Psoas muscle (tissue), 8 donors: ENCODE results near the gene GPR137C. TPM values are rescaled to one million over a fixed set of nuclear protein-coding genes. Genes with fewer than 3 reads are reported as not detected.

Source experiments
- ATAC-seq, 4 donors: fragments of 200-7000 bp; cut with Tn5 transposase; one replicate each; pipeline ENCODE4 v1.9.1; 2020; ENCODE audit warnings: moderate library complexity in 3 of 4, mild to moderate bottlenecking in 2 of 4
- DNase-seq, 2 donors: peaks; one replicate each; pipeline ENCODE4 v3.0.0-alpha.2; 2020
- H3K27ac ChIP-seq: fragments of 200-600 bp; one replicate; pipeline ENCODE4 v1.8.0; 2022
- H3K27me3 ChIP-seq, 3 donors: fragments of 200-600 bp in 1 of 3; one replicate each; pipeline versions ENCODE4 v1.6.1 to v1.8.0; 2013 to 2022; ENCODE audit warnings: low read length in 2 of 3, mild to moderate bottlenecking in 2 of 3, moderate library complexity in 1 of 3; ENCODE audit not compliant: insufficient read depth in 3 of 3
- H3K36me3 ChIP-seq, 2 donors: fragments of 200-600 bp in 1 of 2; one replicate each; pipeline versions ENCODE4 v1.6.1 to v1.8.0; 2013 to 2022; ENCODE audit warnings: low read depth in 1 of 2, mild to moderate bottlenecking in 1 of 2, moderate library complexity in 1 of 2; ENCODE audit not compliant: insufficient read depth in 1 of 2
- H3K4me1 ChIP-seq: fragments of 200-600 bp; one replicate; pipeline ENCODE4 v1.8.0; 2022
- H3K4me3 ChIP-seq: fragments of 200-600 bp; one replicate; pipeline ENCODE4 v1.8.0; 2022; ENCODE audit warnings: mild to moderate bottlenecking
- H3K9me3 ChIP-seq: fragments of 200-600 bp; one replicate; pipeline ENCODE4 v1.8.0; 2022
- WGBS, 3 donors: extraction: QIAGEN DNeasy Blood & Tissue Kit; methylation state at CpG; one replicate each; pipeline versions ENCODE4 v1.1.6 to v1.1.7; 2013; 5-methylcytosine and 5-hydroxymethylcytosine counted together
- intact Hi-C, 2 donors: fragments of 100-400 bp; cut with DNase I; formaldehyde crosslinking; loops; one replicate each; pipeline versions ENCODE4 v1.11.0 to v1.14.2; 2022
- long read RNA-seq, 2 donors: library from polyadenylated mRNA; unstranded; transcript quantifications; one replicate each; pipeline ENCODE4 v2.0.0, GENCODE V29; 2021
- polyA plus RNA-seq, 3 donors: library from polyadenylated mRNA; stranded (reverse); fragments of 200-250 nt; gene quantifications; one replicate each; pipeline ENCODE4 v1.2.3, GENCODE V29; 2013
- total RNA-seq, 4 donors: library from RNA; stranded (reverse); fragmentation: NEBNext Ultra II Directional in 2 of 4; extraction: Animal tissue kit (Norgen Biotek cat#: 25700) in 2 of 4; gene quantifications; one replicate each; pipeline versions ENCODE4 v1.2.1 to v1.2.4, GENCODE V29; 2021 to 2023
- TF ChIP-seq, protein P1 (sequence below): fragments of 200-600 bp; IDR thresholded peaks from one replicate; pipeline ENCODE4 v1.8.0; 2022; ENCODE audit warnings: antibody characterized with exemption
- donor health status: healthy with polysubstance abuse.
- donor health status: DM: no; HTN: no; CAD: no; lungs with moderate emphysema.
- donor health status: Bipolar disorder and iron deficiency.
- donor health status: healthy.
- donor health status: DM: yes; HTN: yes; CAD: no.
- donor health status: DM: no; HTN: no; CAD: no.
- donor health status: DM: no; HTN: no; CAD: no.
- donor health status: DM: yes; HTN: yes; CAD: no.

The GPR137C gene, protein sequence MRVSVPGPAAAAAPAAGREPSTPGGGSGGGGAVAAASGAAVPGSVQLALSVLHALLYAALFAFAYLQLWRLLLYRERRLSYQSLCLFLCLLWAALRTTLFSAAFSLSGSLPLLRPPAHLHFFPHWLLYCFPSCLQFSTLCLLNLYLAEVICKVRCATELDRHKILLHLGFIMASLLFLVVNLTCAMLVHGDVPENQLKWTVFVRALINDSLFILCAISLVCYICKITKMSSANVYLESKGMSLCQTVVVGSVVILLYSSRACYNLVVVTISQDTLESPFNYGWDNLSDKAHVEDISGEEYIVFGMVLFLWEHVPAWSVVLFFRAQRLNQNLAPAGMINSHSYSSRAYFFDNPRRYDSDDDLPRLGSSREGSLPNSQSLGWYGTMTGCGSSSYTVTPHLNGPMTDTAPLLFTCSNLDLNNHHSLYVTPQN
- total RNA-seq (1 to 10 TPM in 1 of 4 donors, under 1 TPM in 3; 0.13 to 1.6 (median 0.29) TPM), polyA plus RNA-seq (under 1 TPM; 0.31 to 0.58 (median 0.40) TPM)
- long read RNA-seq, donor 1 = 0 reads
- long read RNA-seq, donor 2 = 0 reads

DNA sequence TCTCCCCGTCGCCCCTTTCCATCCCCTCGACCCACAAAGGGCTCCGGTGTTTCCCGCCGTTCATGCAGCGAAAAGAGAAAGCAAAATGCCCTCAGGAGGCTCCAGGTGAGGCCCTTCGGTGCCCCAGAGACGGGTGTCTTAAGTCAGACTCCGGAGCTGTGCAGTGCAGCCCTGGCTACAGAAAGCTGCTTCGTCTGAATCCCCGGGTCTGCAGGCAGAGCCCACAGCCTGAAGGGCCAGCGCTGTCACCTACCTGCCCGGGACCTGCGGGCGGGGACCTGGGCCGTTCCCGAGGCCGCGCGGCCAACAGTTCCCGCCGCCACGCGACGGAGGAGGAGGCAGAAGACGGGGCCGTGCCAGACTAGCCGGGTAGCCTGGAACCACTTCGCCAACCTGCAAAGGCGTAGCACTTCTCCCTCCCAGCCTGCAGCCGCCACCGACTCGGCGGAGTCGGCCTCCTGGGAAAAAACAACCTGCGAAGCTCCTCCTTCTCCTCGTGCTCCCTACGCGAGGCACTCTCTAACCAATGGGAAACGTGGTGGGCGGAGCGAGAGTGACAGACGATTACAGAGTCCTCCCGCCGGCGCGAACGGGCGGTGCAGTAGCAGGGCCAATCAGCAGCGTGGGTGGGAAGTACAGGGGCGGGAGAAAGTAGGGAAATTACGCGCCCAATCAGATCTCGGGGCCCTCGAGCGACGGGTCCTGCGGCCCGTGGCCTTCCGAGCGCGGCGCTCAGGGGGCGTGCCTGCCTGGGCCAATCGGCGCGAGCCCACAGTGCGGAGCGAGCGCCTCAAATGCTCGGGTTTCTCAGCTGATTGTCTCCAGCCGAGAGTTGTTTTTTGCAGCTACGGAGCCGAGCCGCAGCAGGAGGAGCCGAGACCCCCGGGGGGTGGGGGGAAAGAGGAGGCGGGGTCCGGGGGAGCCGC is at the start of gene GPR137C, which contains the start of gene TXNDC16:
Gene GPR137C (plus strand): TSS at position 774 of the 926 bp plus-strand sequence. CDS start 312 bp downstream, outside the sequence.
Gene TXNDC16 (minus strand): TSS at position 443 of the 926 bp plus-strand sequence. CDS start 8,948 bp downstream, outside the sequence.
- TF ChIP-seq, protein P1, sequence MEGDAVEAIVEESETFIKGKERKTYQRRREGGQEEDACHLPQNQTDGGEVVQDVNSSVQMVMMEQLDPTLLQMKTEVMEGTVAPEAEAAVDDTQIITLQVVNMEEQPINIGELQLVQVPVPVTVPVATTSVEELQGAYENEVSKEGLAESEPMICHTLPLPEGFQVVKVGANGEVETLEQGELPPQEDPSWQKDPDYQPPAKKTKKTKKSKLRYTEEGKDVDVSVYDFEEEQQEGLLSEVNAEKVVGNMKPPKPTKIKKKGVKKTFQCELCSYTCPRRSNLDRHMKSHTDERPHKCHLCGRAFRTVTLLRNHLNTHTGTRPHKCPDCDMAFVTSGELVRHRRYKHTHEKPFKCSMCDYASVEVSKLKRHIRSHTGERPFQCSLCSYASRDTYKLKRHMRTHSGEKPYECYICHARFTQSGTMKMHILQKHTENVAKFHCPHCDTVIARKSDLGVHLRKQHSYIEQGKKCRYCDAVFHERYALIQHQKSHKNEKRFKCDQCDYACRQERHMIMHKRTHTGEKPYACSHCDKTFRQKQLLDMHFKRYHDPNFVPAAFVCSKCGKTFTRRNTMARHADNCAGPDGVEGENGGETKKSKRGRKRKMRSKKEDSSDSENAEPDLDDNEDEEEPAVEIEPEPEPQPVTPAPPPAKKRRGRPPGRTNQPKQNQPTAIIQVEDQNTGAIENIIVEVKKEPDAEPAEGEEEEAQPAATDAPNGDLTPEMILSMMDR = no peak
- 0% methylated on average over 70 to 81 of the region's 81 CpGs for WGBS, 3 donors
- peak; percentile 100 for DNase-seq
- H3K27me3 ChIP-seq = no peaks in the 10 kb centered on the region
- ATAC-seq = peak; percentile 97 to 99 (median 98)
- H3K4me3 ChIP-seq = peak within 1 kb of the TSS; percentile 82
- H3K27ac ChIP-seq = peak within 1 kb of the TSS; percentile 86
- H3K4me1 ChIP-seq = peaks cover 23% of the 10 kb centered on the region
- no peaks in the 10 kb centered on the region for H3K36me3 ChIP-seq
- intact Hi-C loops = loop anchor here (5.0 to 10.0 kb wide), 2 partner anchors 240 to 412 kb away; partner anchors contain the start of gene GNPNAT1 (in 1 of the 2)
- H3K9me3 ChIP-seq = no peaks in the 10 kb centered on the region

DNA sequence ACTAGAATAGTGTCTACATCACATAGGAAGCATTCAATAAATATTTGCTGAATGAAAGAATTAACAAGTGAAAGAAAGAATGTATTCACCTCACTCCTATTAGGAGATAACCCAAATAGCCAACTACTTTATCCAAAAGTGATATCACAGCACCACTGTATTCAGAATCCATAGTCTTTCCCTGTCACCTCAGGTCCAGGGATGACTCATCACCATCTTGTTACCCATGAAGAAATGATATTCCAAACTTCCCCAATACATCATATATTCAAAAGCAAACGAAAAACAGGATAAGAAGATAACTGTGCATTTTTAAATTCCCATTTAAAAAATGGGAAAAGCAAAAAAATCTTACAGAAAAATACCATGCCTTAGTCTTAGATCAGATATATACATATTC is 39.4 kb upstream of the GPR137C start:
- H3K9me3 ChIP-seq = no peaks in the 10 kb centered on the region
- no peak overlapping the region for H3K27ac ChIP-seq
- no peak for DNase-seq
- TF ChIP-seq, protein P1 = no peak
- no peaks in the 10 kb centered on the region for H3K27me3 ChIP-seq
- no peak overlapping the region for H3K4me3 ChIP-seq
- H3K4me1 ChIP-seq = no peaks in the 10 kb centered on the region
- intact Hi-C loops = no loop called here
- no peak for ATAC-seq
- peaks cover 0 to 34% of the 10 kb centered on the region in 2 donors for H3K36me3 ChIP-seq
- WGBS, 3 donors = 82 to 92% (median 88%) methylated on average over 1 of the region's 1 CpG

DNA sequence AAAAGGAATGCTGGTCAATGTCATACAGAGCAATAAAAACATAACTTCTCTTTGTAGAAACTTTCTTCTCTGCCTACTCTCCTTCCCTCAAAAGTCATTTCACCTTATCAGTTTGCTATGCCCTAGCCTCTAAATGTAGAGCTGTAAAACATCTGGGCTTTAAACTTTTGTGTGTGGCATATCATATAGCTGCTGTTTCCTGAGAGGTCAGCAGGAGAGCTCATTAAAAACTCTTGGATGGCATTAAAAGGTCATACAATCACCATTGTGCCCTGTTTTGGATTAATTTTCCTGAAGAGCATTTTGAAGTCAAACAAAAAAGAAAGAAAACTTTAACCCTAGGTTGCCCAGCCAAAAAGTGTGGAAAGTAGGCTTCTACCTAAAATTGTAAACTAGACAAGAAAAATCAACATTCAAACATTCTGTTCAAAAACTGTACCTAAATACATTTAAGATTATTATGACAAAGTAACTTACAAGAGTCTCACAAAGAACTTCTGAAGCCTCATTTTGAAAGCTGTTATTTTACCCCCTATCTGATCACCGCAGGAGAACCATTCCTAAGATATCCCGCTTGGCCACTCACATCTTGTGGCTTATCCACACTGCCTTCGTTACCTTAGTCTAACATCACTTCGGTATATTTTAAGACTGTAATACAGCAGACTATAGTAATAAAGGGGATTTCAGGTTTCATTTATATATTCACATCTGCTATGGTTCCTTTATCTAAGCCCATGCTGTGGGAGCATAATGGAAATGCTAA is 38.4 kb upstream of the GPR137C start:
- H3K4me1 ChIP-seq = no peaks in the 10 kb centered on the region
- 76 to 81% (median 81%) methylated on average over 4 of the region's 4 CpGs for WGBS, 3 donors
- TF ChIP-seq, protein P1 = no peak
- H3K9me3 ChIP-seq = no peaks in the 10 kb centered on the region
- H3K36me3 ChIP-seq = peaks cover 0 to 37% of the 10 kb centered on the region in 2 donors
- no peak overlapping the region for H3K27ac ChIP-seq
- intact Hi-C loops = no loop called here
- no peak overlapping the region for H3K4me3 ChIP-seq
- no peaks in the 10 kb centered on the region for H3K27me3 ChIP-seq
- ATAC-seq (no peak), DNase-seq (no peak)

DNA sequence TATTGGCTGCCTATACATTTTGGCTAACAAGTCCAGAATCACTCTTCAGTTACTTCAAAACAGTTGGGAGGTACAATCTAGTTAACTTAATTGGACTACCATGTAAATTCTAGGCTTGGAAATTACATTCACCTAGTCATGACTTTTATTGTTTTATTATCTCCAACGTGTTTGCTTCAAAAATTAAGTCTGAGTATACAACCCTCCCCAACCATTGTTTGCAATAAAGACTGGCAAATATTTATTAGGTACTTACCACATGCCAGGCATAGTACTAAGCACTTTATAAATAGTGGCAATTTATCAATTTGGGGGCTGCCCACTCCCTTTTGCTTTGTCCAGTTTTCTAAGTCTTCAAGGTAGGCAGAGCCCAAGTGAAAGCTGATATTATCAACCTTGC is 30.6 kb upstream of the GPR137C start:
- no peaks in the 10 kb centered on the region for H3K27me3 ChIP-seq
- intact Hi-C loops = no loop called here
- no peak for DNase-seq
- no peaks in the 10 kb centered on the region for H3K9me3 ChIP-seq
- peaks cover 0 to 11% of the 10 kb centered on the region in 2 donors for H3K36me3 ChIP-seq
- WGBS, 3 donors = 34 to 50% (median 41%) methylated on average over 1 of the region's 1 CpG
- H3K4me1 ChIP-seq = no peaks in the 10 kb centered on the region
- H3K27ac ChIP-seq = no peak overlapping the region
- H3K4me3 ChIP-seq = no peak overlapping the region
- TF ChIP-seq, protein P1 = no peak
- no peak for ATAC-seq
